Measurements from ENCODE around the gene KASH5.

GRCh38 chr19:49390929-49391359 is 2.9 kb downstream of the KASH5 start:
- TF ChIP-seq CTCF (conservative IDR thresholded peaks at IDR 0.05; ENCODE audit: low read depth, low read length): no peak
- no peak for TF ChIP-seq EZH2phosphoT487 (IDR thresholded peaks at IDR 0.05; ENCODE audit: borderline replicate concordance, low read length)
- no peak for TF ChIP-seq EZH2 (IDR thresholded peaks at IDR 0.05; ENCODE audit: low read length, unreplicated experiment)

All from PC-3 (cell line).